SK-N-SH (cell line): ENCODE data around the gene APOC3.

Source experiments
- EP300 ChIP-seq, 2 experiments: IDR thresholded peaks; 2 replicates each; pipeline versions ENCODE4 v1.4.0 to v1.6.1; 2012; ENCODE audit warnings: borderline replicate concordance in 1 of 2, low read depth in 1 of 2, low read length in 1 of 2
- FOXJ3 ChIP-seq: sonication (generic); formaldehyde crosslinking; IDR thresholded peaks from 2 replicates; pipeline ENCODE4 v1.5.1; 2020; ENCODE audit warnings: mild to moderate bottlenecking, missing genetic modification reagents
- GABPA ChIP-seq: IDR thresholded peaks from 2 replicates; pipeline ENCODE4 v1.4.0; 2012; ENCODE audit warnings: low read depth, mild to moderate bottlenecking
- MXI1 ChIP-seq: IDR thresholded peaks from 2 replicates; pipeline ENCODE4 v1.6.1; 2012; ENCODE audit warnings: mild to moderate bottlenecking, low read depth, low read length, improper control_type of control experiment
- NRF1 ChIP-seq: IDR thresholded peaks from 2 replicates; pipeline ENCODE4 v1.6.1; 2012; ENCODE audit warnings: low read depth, mild to moderate bottlenecking, low read length
- RCOR1 ChIP-seq: fragments of 150-350 bp; IDR thresholded peaks from 2 replicates; pipeline ENCODE4 v1.6.1; 2017; ENCODE audit warnings: antibody characterized with exemption, low read length
- RFX5 ChIP-seq: IDR thresholded peaks from 2 replicates; pipeline ENCODE4 v1.6.1; 2012; ENCODE audit warnings: mild to moderate bottlenecking, improper control_type of control experiment, low read length
- SMC3 ChIP-seq: IDR thresholded peaks from 2 replicates; pipeline ENCODE4 v1.6.1; 2012; ENCODE audit warnings: low read depth, low read length, improper control_type of control experiment
- YY1 ChIP-seq: IDR thresholded peaks from 2 replicates; pipeline ENCODE4 v1.4.0; 2012; ENCODE audit warnings: low read depth, mild to moderate bottlenecking
- TF ChIP-seq, protein P1 (sequence below): fragments of 200-600 bp; sonication (generic); IDR thresholded peaks from 2 replicates; pipeline ENCODE4 v1.6.1; 2017; ENCODE audit warnings: antibody characterized with exemption, mild to moderate bottlenecking, moderate library complexity
- TF ChIP-seq, protein P2 (sequence below): fragments of 150-350 bp; IDR thresholded peaks from 2 replicates; pipeline ENCODE4 v1.6.1; 2016; ENCODE audit warnings: mild to moderate bottlenecking, low read depth, low read length
- TF ChIP-seq, protein P3 (sequence below): IDR thresholded peaks from 2 replicates; pipeline ENCODE4 v1.4.0; 2012; ENCODE audit warnings: low read depth, borderline replicate concordance
- TF ChIP-seq, protein P4 (sequence below): IDR thresholded peaks from 2 replicates; pipeline ENCODE4 v1.4.0; 2012; ENCODE audit warnings: low read depth

DNA sequence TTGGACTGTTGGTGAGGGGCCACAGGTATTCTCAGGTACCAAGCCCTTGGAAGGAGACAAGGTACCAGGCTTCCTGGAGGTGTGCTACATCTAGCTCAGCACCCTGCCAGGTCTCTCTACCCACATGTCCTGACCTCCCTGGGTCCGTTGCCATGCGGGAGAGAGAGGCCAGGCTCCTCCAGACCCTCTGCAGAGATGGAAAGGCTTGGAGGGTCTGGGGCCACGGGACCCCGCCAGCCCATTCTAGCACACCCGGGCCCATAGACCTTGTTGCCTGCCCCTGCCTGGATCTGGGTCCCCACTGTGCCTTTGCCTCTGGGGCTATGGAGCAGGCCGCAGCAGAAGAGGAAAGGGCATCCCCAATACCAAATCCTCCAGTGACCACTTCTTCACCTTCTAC, 2.2 kb upstream of the APOC3 start:
- TF ChIP-seq SMC3 (no peak), RCOR1 (no peak), RFX5 (no peak), YY1 (no peak), FOXJ3 (CRISPR knock-in tag) (no peak), MXI1 (no peak), EP300 (IDR thresholded peaks at IDR 0.05; ENCODE audit: borderline replicate concordance in 1 of 2, low read depth in 1 of 2, low read length in 1 of 2) (no peak), NRF1 (no peak), GABPA (no peak)
- TF ChIP-seq, protein P1, sequence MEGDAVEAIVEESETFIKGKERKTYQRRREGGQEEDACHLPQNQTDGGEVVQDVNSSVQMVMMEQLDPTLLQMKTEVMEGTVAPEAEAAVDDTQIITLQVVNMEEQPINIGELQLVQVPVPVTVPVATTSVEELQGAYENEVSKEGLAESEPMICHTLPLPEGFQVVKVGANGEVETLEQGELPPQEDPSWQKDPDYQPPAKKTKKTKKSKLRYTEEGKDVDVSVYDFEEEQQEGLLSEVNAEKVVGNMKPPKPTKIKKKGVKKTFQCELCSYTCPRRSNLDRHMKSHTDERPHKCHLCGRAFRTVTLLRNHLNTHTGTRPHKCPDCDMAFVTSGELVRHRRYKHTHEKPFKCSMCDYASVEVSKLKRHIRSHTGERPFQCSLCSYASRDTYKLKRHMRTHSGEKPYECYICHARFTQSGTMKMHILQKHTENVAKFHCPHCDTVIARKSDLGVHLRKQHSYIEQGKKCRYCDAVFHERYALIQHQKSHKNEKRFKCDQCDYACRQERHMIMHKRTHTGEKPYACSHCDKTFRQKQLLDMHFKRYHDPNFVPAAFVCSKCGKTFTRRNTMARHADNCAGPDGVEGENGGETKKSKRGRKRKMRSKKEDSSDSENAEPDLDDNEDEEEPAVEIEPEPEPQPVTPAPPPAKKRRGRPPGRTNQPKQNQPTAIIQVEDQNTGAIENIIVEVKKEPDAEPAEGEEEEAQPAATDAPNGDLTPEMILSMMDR: no peak
- TF ChIP-seq, protein P2, sequence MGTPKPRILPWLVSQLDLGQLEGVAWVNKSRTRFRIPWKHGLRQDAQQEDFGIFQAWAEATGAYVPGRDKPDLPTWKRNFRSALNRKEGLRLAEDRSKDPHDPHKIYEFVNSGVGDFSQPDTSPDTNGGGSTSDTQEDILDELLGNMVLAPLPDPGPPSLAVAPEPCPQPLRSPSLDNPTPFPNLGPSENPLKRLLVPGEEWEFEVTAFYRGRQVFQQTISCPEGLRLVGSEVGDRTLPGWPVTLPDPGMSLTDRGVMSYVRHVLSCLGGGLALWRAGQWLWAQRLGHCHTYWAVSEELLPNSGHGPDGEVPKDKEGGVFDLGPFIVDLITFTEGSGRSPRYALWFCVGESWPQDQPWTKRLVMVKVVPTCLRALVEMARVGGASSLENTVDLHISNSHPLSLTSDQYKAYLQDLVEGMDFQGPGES: no peak
- TF ChIP-seq, protein P3, sequence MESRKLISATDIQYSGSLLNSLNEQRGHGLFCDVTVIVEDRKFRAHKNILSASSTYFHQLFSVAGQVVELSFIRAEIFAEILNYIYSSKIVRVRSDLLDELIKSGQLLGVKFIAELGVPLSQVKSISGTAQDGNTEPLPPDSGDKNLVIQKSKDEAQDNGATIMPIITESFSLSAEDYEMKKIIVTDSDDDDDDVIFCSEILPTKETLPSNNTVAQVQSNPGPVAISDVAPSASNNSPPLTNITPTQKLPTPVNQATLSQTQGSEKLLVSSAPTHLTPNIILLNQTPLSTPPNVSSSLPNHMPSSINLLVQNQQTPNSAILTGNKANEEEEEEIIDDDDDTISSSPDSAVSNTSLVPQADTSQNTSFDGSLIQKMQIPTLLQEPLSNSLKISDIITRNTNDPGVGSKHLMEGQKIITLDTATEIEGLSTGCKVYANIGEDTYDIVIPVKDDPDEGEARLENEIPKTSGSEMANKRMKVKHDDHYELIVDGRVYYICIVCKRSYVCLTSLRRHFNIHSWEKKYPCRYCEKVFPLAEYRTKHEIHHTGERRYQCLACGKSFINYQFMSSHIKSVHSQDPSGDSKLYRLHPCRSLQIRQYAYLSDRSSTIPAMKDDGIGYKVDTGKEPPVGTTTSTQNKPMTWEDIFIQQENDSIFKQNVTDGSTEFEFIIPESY: no peak
- TF ChIP-seq, protein P4, sequence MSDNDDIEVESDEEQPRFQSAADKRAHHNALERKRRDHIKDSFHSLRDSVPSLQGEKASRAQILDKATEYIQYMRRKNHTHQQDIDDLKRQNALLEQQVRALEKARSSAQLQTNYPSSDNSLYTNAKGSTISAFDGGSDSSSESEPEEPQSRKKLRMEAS: no peak
